Naive thymus-derived CD4-positive, alpha-beta T cell (primary cell): ENCODE data around the gene CRABP2. TPM values are rescaled to one million over a fixed set of nuclear protein-coding genes. Genes with fewer than 3 reads are reported as not detected.

Source experiments
- ATAC-seq: fragments of 150-1000 bp; cut with Tn5 transposase; 2 replicates; pipeline ENCODE4 v1.10.0; 2021; ENCODE audit warnings: mild to moderate bottlenecking, moderate library complexity
- CTCF ChIA-PET: fragments of 350-600 bp; sonication (Branson Sonifier 250); formaldehyde crosslinking; loops from one replicate; lab custom pipeline; 2021; ENCODE audit warnings: antibody characterized with exemption; lab: Charles Lee
- POLR2A ChIA-PET: fragments of 350-600 bp; sonication (Branson Sonifier 250); formaldehyde crosslinking; loops from one replicate; lab custom pipeline; 2021; ENCODE audit warnings: antibody characterized with exemption, inconsistent platforms; lab: Charles Lee
- DNase-seq, 9 donors: peaks; one replicate each; pipeline versions ENCODE4 v3.0.0 to v3.0.0-alpha.2; 2020 to 2022; ENCODE audit warnings: mixed read lengths in 1 of 9
- H3K27ac ChIP-seq: one replicate; pipeline ENCODE4 v1.7.0; 2013; ENCODE audit warnings: mild to moderate bottlenecking, low read depth, low read length, moderate library complexity
- H3K27me3 ChIP-seq, 2 donors: one replicate each; pipeline ENCODE4 v1.7.0; 2013; ENCODE audit warnings: low read length in 2 of 2, mild to moderate bottlenecking in 2 of 2, moderate library complexity in 2 of 2; ENCODE audit not compliant: control insufficient read depth in 2 of 2, insufficient read depth in 2 of 2
- H3K36me3 ChIP-seq, 3 experiments: 1 replicate in 2 of 3; 2 replicates in 1 of 3; pipeline ENCODE4 v1.7.0; 2013; ENCODE audit warnings: low read length in 3 of 3, mild to moderate bottlenecking in 3 of 3, moderate library complexity in 1 of 3; ENCODE audit not compliant: insufficient read depth in 3 of 3, control insufficient read depth in 2 of 3
- H3K4me1 ChIP-seq, 2 donors: one replicate each; pipeline ENCODE4 v1.7.0; 2013; ENCODE audit warnings: low read length in 2 of 2, mild to moderate bottlenecking in 2 of 2, moderate library complexity in 1 of 2; ENCODE audit not compliant: control insufficient read depth in 2 of 2, insufficient read depth in 2 of 2
- H3K4me3 ChIP-seq: 2 replicates; pipeline ENCODE4 v1.7.0; 2013; ENCODE audit warnings: mild to moderate bottlenecking, low read length
- H3K9me3 ChIP-seq, 3 experiments: 1 replicate in 2 of 3; 2 replicates in 1 of 3; pipeline ENCODE4 v1.7.0; 2013; ENCODE audit warnings: low read length in 3 of 3; ENCODE audit not compliant: control insufficient read depth in 2 of 3
- H3K27ac Mint-ChIP-seq, 9 donors: one replicate each; pipeline ENCODE4 v1.8.0; 2020 to 2022; ENCODE audit warnings: mixed read lengths in 9 of 9, mild to moderate bottlenecking in 8 of 9, moderate library complexity in 5 of 9, inconsistent platforms in 2 of 9
- H3K27me3 Mint-ChIP-seq, 5 donors: one replicate each; pipeline ENCODE4 v1.8.0; 2021 to 2022; ENCODE audit warnings: mixed read lengths in 5 of 5, mild to moderate bottlenecking in 1 of 5
- H3K36me3 Mint-ChIP-seq, 5 donors: one replicate each; pipeline ENCODE4 v1.8.0; 2020 to 2022; ENCODE audit warnings: mixed read lengths in 5 of 5, mild to moderate bottlenecking in 3 of 5, inconsistent platforms in 1 of 5
- H3K4me1 Mint-ChIP-seq, 7 donors: one replicate each; pipeline ENCODE4 v1.8.0; 2020 to 2022; ENCODE audit warnings: mixed read lengths in 7 of 7, mild to moderate bottlenecking in 3 of 7, inconsistent platforms in 1 of 7
- H3K4me3 Mint-ChIP-seq, 10 donors: one replicate each; pipeline ENCODE4 v1.8.0; 2020 to 2022; ENCODE audit warnings: mild to moderate bottlenecking in 10 of 10, mixed read lengths in 10 of 10, moderate library complexity in 6 of 10, inconsistent platforms in 2 of 10
- H3K9me3 Mint-ChIP-seq, 11 donors: one replicate each; pipeline ENCODE4 v1.8.0; 2020 to 2022; ENCODE audit warnings: mixed read lengths in 11 of 11, mild to moderate bottlenecking in 4 of 11, inconsistent platforms in 1 of 11, moderate library complexity in 1 of 11
- intact Hi-C, 2 donors: fragments of 100-400 bp; cut with micrococcal nuclease; formaldehyde crosslinking; loops; one replicate each; pipeline ENCODE4 v1.15.1; 2023
- polyA plus RNA-seq, 2 donors: library from polyadenylated mRNA; unstranded; fragments of 300-500 nt; fragmentation: Illumina TruSeq; gene quantifications; one replicate each; pipeline ENCODE4 v1.2.3, GENCODE V29; 2021
- total RNA-seq, 6 experiments: library from RNA in 5 of 6; stranded (reverse) in 5 of 6; gene quantifications; 1 replicate in 5 of 6; 2 replicates in 1 of 6; pipeline ENCODE4 v1.2.3 and lab custom pipeline; 2021 to 2026

The CRABP2 gene
- total and polyA plus RNA-seq, 7 experiments from 2014 or later: 0.38 to 2.5 (median 1.1) TPM

GRCh38 chr1:156740237-156740740, 34.9 kb upstream of the CRABP2 start:
- H3K9me3 Mint-ChIP-seq: peaks cover 0 to 1% (median 0%) of the 10 kb centered on the region in 11 donors
- ATAC-seq (no peak), DNase-seq (no peak)
- Histone ChIP-seq H3K27ac (peak overlapping the region; percentile 90), H3K27me3 (no peaks in the 10 kb centered on the region), H3K4me1 (peaks cover 16 to 20% of the 10 kb centered on the region in 2 donors), H3K4me3 (peak overlapping the region; percentile 79), H3K36me3 (peaks cover 0 to 55% (median 11%) of the 10 kb centered on the region in 3 experiments), H3K9me3 (no peaks in the 10 kb centered on the region)
- intact Hi-C loops: loop anchor here (2.0 to 10.0 kb wide), 5 partner anchors 395 to 685 kb away; partner anchors contain the start of genes CCT3 (in 1 of the 2), ETV3 (in 1 of the 2), LAMTOR2 (in 1 of the 2) and PMF1 (in 1 of the 2)
- peak overlapping the region; percentile 86 to 99 (median 98) for H3K27ac Mint-ChIP-seq
- ChIA-PET CTCF (interaction anchor here (0.7 to 1.9 kb wide), 3 partner anchors 12 to 219 kb away, joined by 4 to 10 read pairs (median 6); partner anchors contain the start of genes ISG20L2, METTL25B and PRCC), POLR2A (interaction anchor here (1.0 to 4.6 kb wide), 8 partner anchors 11 to 78 kb away, joined by 3 to 77 read pairs (median 8); partner anchors contain the start of genes CRABP2, HDGF, ISG20L2 and METTL25B)
- peaks cover 19 to 44% (median 33%) of the 10 kb centered on the region in 7 donors for H3K4me1 Mint-ChIP-seq
- no peaks in the 10 kb centered on the region for H3K27me3 Mint-ChIP-seq
- peaks cover 0 to 23% (median 18%) of the 10 kb centered on the region in 5 donors for H3K36me3 Mint-ChIP-seq
- peak overlapping the region; percentile 94 to 99 (median 98) for H3K4me3 Mint-ChIP-seq

- ATAC-seq (no peak), DNase-seq (no peak)
- Mint-ChIP-seq H3K27me3 (no peaks in the 10 kb centered on the region), H3K9me3 (peaks cover 0 to 1% (median 0%) of the 10 kb centered on the region in 11 donors), H3K36me3 (peaks cover 0 to 21% (median 13%) of the 10 kb centered on the region in 5 donors), H3K4me3 (peak overlapping the region in 7 of 10 donors; percentile 0 to 58 (median 39)), H3K4me1 (peaks cover 19 to 36% (median 31%) of the 10 kb centered on the region in 7 donors), H3K27ac (peak overlapping the region in 8 of 9 donors; percentile 18 to 84 (median 37))
- POLR2A ChIA-PET: interaction anchor here (0.6 to 4.6 kb wide), 4 partner anchors 11 to 241 kb away, joined by 3 to 77 read pairs (median 5); partner anchors contain the start of genes ISG20L2, METTL25B and PRCC
- Histone ChIP-seq H3K9me3 (no peaks in the 10 kb centered on the region), H3K27me3 (no peaks in the 10 kb centered on the region), H3K4me1 (peaks cover 16 to 20% of the 10 kb centered on the region in 2 donors), H3K27ac (peak overlapping the region; percentile 51), H3K36me3 (peaks cover 0 to 44% (median 8%) of the 10 kb centered on the region in 3 experiments), H3K4me3 (no peak overlapping the region)
- intact Hi-C loops: no loop called here
- CTCF ChIA-PET: interaction anchor here (1.3 kb wide), 1 partner anchor 10 kb away, joined by 3 read pairs; the partner anchor contains the start of genes ISG20L2 and METTL25B
Observed at GRCh38 chr1:156738916-156739315, 33.5 kb upstream of the CRABP2 start.

- no peak overlapping the region for H3K4me3 ChIP-seq
- CTCF ChIA-PET: interaction anchor here (1.3 kb wide), 1 partner anchor 10 kb away, joined by 3 read pairs; the partner anchor contains the start of genes ISG20L2 and METTL25B
- peaks cover 16 to 20% of the 10 kb centered on the region in 2 donors for H3K4me1 ChIP-seq
- ATAC-seq (no peak), DNase-seq (no peak)
- Mint-ChIP-seq H3K9me3 (peaks cover 0 to 1% (median 0%) of the 10 kb centered on the region in 11 donors), H3K36me3 (peaks cover 0 to 19% (median 12%) of the 10 kb centered on the region in 5 donors), H3K4me1 (peaks cover 19 to 35% (median 31%) of the 10 kb centered on the region in 7 donors), H3K27ac (peak overlapping the region in 3 of 9 donors; percentile 38 to 68 (median 58)), H3K4me3 (no peak overlapping the region), H3K27me3 (no peaks in the 10 kb centered on the region)
- POLR2A ChIA-PET: interaction anchor here (1.7 to 4.6 kb wide), 2 partner anchors 10 to 29 kb away, joined by 7 to 77 read pairs; partner anchors contain the start of genes ISG20L2, METTL25B and PRCC
- intact Hi-C loops: no loop called here
- H3K36me3 ChIP-seq: peaks cover 0 to 39% (median 8%) of the 10 kb centered on the region in 3 experiments
- peak overlapping the region; percentile 19 for H3K27ac ChIP-seq
- H3K27me3 ChIP-seq: no peaks in the 10 kb centered on the region
- H3K9me3 ChIP-seq: no peaks in the 10 kb centered on the region
Observed at GRCh38 chr1:156738407-156738806, 33.0 kb upstream of the CRABP2 start.

GRCh38 chr1:156733989-156734584, 28.7 kb upstream of the CRABP2 start:
- Histone ChIP-seq H3K27ac (no peak overlapping the region), H3K4me1 (peaks cover under 1 to 4% of the 10 kb centered on the region in 2 donors), H3K9me3 (no peaks in the 10 kb centered on the region), H3K4me3 (no peak overlapping the region), H3K27me3 (no peaks in the 10 kb centered on the region), H3K36me3 (peaks cover 0 to 28% (median 8%) of the 10 kb centered on the region in 3 experiments)
- ATAC-seq (no peak), DNase-seq (no peak)
- Mint-ChIP-seq H3K36me3 (peaks cover 0 to 11% (median 6%) of the 10 kb centered on the region in 5 donors), H3K4me1 (peaks cover 8 to 23% (median 18%) of the 10 kb centered on the region in 7 donors), H3K4me3 (no peak overlapping the region), H3K9me3 (no peaks in the 10 kb centered on the region), H3K27me3 (no peaks in the 10 kb centered on the region), H3K27ac (no peak overlapping the region)
- CTCF ChIA-PET: no interaction called here
- POLR2A ChIA-PET: no interaction called here
- intact Hi-C loops: no loop called here

GRCh38 chr1:156728599-156729462, 23.4 kb upstream of the CRABP2 start, which contains the start of gene ISG20L2:
Gene ISG20L2, minus strand, starts transcription at chr1:156728766. Its CDS starts 1,114 bp downstream, at chr1:156727652.
- Mint-ChIP-seq H3K4me3 (no peak within 1 kb of the TSS), H3K4me1 (peaks cover 18 to 35% (median 22%) of the 10 kb centered on the region in 7 donors), H3K27me3 (no peaks in the 10 kb centered on the region), H3K27ac (peak within 1 kb of the TSS in 4 of 9 donors; percentile 94 to 99 (median 98)), H3K36me3 (peaks cover 6 to 16% (median 14%) of the 10 kb centered on the region in 5 donors), H3K9me3 (no peaks in the 10 kb centered on the region)
- peak; percentile 96 for ATAC-seq
- intact Hi-C loops: loop anchor here (1.0 to 10.0 kb wide), 11 partner anchors 12 to 394 kb away; partner anchors contain the start of genes CCT3 (in 2 of the 2), HDGF (in 2 of the 2), MRPL24 (in 2 of the 2) and PRCC (in 2 of the 2)
- H3K4me3 ChIP-seq: peak within 1 kb of the TSS; percentile 97
- POLR2A ChIA-PET: interaction anchor here (0.6 to 6.0 kb wide), 15 partner anchors 12 to 456 kb away, joined by 3 to 77 read pairs (median 7); partner anchors contain the start of genes HDGF, MEF2D, MRPL24 and PRCC
- peak; percentile 76 to 98 (median 94) for DNase-seq
- peaks cover 4 to 20% (median 6%) of the 10 kb centered on the region in 3 experiments for H3K36me3 ChIP-seq
- H3K27me3 ChIP-seq: no peaks in the 10 kb centered on the region
- H3K9me3 ChIP-seq: no peaks in the 10 kb centered on the region
- peak within 1 kb of the TSS; percentile 95 for H3K27ac ChIP-seq
- H3K4me1 ChIP-seq: peaks cover 38 to 40% of the 10 kb centered on the region in 2 donors
- CTCF ChIA-PET: interaction anchor here (0.6 to 6.9 kb wide), 9 partner anchors 10 to 164 kb away, joined by 3 to 234 read pairs (median 4); partner anchors contain the start of genes INSRR, MRPL24, NTRK1 and PEAR1
